VCaP (cell line): ENCODE data around the gene NAXD.

Source experiments
- H3K27ac ChIP-seq: fragments of 450-650 bp; 2 replicates; pipeline ENCODE4 v1.5.1; 2017
- CTCF ChIP-seq: fragments of 450-650 bp; conservative IDR thresholded peaks from 2 replicates; pipeline ENCODE4 v1.5.1; 2017; ENCODE audit warnings: mild to moderate bottlenecking, moderate library complexity

Gene NAXD

DNA sequence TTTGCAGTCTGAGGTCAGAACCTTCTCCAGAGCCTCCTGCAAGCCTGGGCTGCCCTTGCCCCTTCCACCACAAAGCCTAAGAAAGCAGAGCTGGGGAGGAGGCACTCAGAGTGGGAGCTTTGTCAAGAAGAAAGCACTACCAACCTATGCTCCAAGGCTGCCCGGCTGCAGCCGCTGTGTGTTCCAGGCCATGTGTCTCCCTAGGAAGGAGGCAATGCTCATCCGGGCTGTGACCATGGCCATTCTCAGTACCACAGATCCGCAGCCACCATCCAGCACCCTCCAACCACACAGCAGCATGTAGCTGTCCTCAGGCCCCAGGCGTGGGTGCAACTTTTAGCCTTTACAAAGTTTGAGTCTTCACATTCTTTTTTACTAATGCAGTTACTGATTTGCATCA lies 68.6 kb downstream of the NAXD start:
- no peak for TF ChIP-seq CTCF
- no peak overlapping the region for H3K27ac ChIP-seq

- H3K27ac ChIP-seq: no peak overlapping the region
- TF ChIP-seq CTCF: no peak
Measured at GRCh38 chr13:110684388-110685056, 69.2 kb downstream of the NAXD start.

DNA sequence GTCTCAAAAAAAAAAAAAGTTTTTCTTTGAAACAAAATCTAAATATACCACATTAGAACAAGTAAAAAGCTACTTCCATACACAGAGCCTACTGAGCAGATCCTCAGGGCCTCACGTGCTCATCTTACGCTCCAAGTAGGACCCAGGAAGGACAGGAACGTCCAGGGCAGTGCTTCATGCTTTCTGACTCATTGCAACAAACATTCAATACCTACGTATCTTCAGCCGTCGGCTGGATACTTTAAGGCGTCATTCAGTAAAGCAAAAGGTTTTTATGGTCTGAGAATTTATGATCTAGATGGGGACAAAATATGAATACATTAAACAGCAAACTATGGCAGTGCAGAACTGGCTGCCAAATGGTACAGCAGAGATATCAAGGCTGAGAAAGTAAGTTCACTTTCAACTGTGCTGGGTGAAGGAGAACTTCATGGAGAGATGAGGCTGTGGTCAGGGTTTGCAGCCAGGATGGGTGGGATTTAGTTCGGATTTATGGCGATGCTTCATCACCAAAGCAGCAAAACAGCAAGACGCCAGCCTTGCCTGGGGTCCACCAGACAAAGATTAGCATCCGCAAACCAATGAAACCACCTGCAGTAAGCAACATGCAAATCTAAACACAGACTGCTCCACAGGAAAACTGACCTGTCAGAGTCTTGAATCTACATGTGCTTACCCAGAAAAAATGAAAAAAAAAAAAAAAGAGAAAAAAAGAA lies 70.1 kb downstream of the NAXD start:
- TF ChIP-seq CTCF: no peak
- no peak overlapping the region for H3K27ac ChIP-seq

- TF ChIP-seq CTCF: no peak
- H3K27ac ChIP-seq: no peak overlapping the region
Measured at GRCh38 chr13:110687736-110688135, 72.4 kb downstream of the NAXD start.

DNA sequence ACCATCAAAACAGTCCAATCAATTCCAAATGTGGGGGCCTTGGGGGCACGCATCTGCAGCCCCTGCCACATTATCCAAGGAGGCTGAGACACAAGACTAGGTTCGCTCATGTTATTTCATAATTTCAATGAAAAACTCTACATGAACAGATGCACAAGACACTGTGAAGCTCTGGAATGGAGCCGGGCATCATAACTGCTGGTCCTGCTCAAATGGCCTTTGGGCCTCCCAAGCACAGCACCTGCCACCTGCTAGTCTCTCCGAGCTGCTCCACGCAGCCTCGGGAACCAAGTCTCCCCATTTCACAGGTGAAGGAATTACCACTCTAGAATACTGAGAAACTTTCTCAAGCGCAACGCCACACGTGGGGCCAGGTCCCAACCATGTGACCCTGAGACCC lies 73.7 kb downstream of the NAXD start:
- no peak for TF ChIP-seq CTCF

More for the DNA sequence above, 73.7 kb downstream of the NAXD start:
- no peak overlapping the region for H3K27ac ChIP-seq
